ENCODE data around the gene ARPC2. TPM values are rescaled to one million over a fixed set of nuclear protein-coding genes. Genes with fewer than 3 reads are reported as not detected.

Gene ARPC2
- total RNA-seq, 1 donor from 2014 or later: 424 TPM

- Mint-ChIP-seq H3K27me3 (ENCODE audit: low read depth) (no peaks in the 10 kb centered on the region), H3K4me3 (ENCODE audit: unreplicated experiment) (no peak overlapping the region), H3K9me3 (ENCODE audit: low read depth) (no peaks in the 10 kb centered on the region), H3K36me3 (ENCODE audit: low read depth) (peaks cover 30% of the 10 kb centered on the region), H3K27ac (ENCODE audit: unreplicated experiment) (peak overlapping the region; percentile 51), H3K4me1 (ENCODE audit: low read depth) (peaks cover 34% of the 10 kb centered on the region)
- DNase-seq (ENCODE audit: low spot score): no peak
- TF ChIP-seq CTCF (IDR thresholded peaks at IDR 0.05): no peak
These were observed 56.9 kb downstream of the ARPC2 start for GRCh38 chr2:218273908-218274249.

GRCh38 chr2:218274586-218274985 lies 57.6 kb downstream of the ARPC2 start:
- Mint-ChIP-seq H3K27ac (ENCODE audit: unreplicated experiment) (no peak overlapping the region), H3K36me3 (ENCODE audit: low read depth) (peaks cover 30% of the 10 kb centered on the region), H3K9me3 (ENCODE audit: low read depth) (no peaks in the 10 kb centered on the region), H3K27me3 (ENCODE audit: low read depth) (no peaks in the 10 kb centered on the region), H3K4me1 (ENCODE audit: low read depth) (peaks cover 28% of the 10 kb centered on the region), H3K4me3 (ENCODE audit: unreplicated experiment) (no peak overlapping the region)
- no peak for DNase-seq (ENCODE audit: low spot score)
- no peak for TF ChIP-seq CTCF (IDR thresholded peaks at IDR 0.05)

DNA sequence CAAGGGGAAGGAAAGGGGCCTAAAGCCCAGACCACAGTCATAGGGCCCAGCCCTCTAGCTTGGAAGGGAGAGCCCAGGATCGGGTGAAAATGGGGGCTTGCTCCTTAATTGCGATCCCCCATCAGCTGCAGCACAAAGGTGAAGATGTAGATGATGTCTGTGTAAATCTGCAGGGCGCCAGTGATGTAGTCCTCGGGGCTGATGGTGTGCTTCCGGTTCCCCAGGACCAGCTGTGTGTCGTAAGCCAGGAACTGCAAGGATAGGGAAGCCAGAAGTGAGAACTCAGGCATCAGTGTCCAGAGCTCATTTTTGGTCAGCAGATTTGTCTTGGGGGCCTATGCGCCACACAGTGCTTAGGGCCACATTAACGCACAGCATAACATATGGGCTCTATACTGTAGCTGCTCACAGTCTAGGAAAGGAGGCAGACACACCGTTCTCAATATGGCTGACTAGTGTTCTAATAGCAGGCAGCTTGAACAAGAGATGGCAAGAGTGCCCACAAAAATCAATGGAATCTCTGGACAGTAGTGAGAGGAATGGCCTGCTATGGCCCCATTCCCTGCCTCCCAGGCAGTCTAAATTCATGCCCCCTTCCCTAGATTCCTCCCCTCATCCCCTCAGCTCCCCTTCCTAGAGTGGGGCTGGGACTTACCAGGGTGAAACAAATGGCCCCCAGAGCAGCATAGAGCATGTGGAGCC lies 58.5 kb downstream of the ARPC2 start:
- no peak for TF ChIP-seq CTCF (IDR thresholded peaks at IDR 0.05)
- DNase-seq (ENCODE audit: low spot score): no peak
- Mint-ChIP-seq H3K4me1 (ENCODE audit: low read depth) (peaks cover 28% of the 10 kb centered on the region), H3K9me3 (ENCODE audit: low read depth) (no peaks in the 10 kb centered on the region), H3K27ac (ENCODE audit: unreplicated experiment) (no peak overlapping the region), H3K27me3 (ENCODE audit: low read depth) (no peaks in the 10 kb centered on the region), H3K4me3 (ENCODE audit: unreplicated experiment) (no peak overlapping the region), H3K36me3 (ENCODE audit: low read depth) (peaks cover 36% of the 10 kb centered on the region)

- peak; percentile 24 for TF ChIP-seq CTCF (IDR thresholded peaks at IDR 0.05)
- no peak for DNase-seq (ENCODE audit: low spot score)
- Mint-ChIP-seq H3K27ac (ENCODE audit: unreplicated experiment) (no peak overlapping the region), H3K4me1 (ENCODE audit: low read depth) (peaks cover 19% of the 10 kb centered on the region), H3K9me3 (ENCODE audit: low read depth) (no peaks in the 10 kb centered on the region), H3K36me3 (ENCODE audit: low read depth) (peaks cover 39% of the 10 kb centered on the region), H3K4me3 (ENCODE audit: unreplicated experiment) (no peak overlapping the region), H3K27me3 (ENCODE audit: low read depth) (no peaks in the 10 kb centered on the region)
These were observed 60.2 kb downstream of the ARPC2 start for GRCh38 chr2:218276986-218277755.

DNA sequence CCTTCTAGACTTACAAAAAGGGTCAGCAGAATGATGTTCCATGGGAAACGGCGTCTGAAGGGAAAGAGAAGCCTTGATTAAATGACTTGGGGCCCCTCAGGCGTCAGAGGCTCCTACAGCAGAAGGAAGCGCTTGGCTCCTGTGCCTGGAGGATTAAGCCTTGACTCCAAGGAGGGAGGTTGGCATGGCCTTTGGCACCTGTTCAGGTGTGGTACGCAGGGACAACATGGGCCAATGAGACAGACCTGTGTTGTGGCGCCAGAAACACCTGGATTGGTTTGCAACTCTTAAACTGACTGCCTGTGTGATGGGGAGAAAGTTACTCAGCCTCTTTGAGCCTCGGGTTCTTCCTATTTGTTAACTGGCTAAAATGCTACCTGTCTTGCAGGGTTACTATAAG lies 60.9 kb downstream of the ARPC2 start:
- H3K4me3 Mint-ChIP-seq (ENCODE audit: unreplicated experiment): no peak overlapping the region
- H3K27me3 Mint-ChIP-seq (ENCODE audit: low read depth): no peaks in the 10 kb centered on the region
- TF ChIP-seq CTCF (IDR thresholded peaks at IDR 0.05): no peak
- DNase-seq (ENCODE audit: low spot score): no peak
- H3K27ac Mint-ChIP-seq (ENCODE audit: unreplicated experiment): no peak overlapping the region
- H3K9me3 Mint-ChIP-seq (ENCODE audit: low read depth): no peaks in the 10 kb centered on the region
- peaks cover 39% of the 10 kb centered on the region for H3K36me3 Mint-ChIP-seq (ENCODE audit: low read depth)
- H3K4me1 Mint-ChIP-seq (ENCODE audit: low read depth): peaks cover 19% of the 10 kb centered on the region
